HCT116 (cell line): ENCODE measurements around the gene LETMD1. TPM values are rescaled to one million over a fixed set of nuclear protein-coding genes. Genes with fewer than 3 reads are reported as not detected.

Experiments
- ATAC-seq: fragments of 200-7000 bp; cut with Tn5 transposase; 2 replicates; pipeline ENCODE4 v1.9.1; 2020; ENCODE audit warnings: mild to moderate bottlenecking, moderate library complexity
- BruUV-seq: library from RNA; stranded (reverse); fragments of 400-500 nt; replicated peaks from 2 replicates; lab custom pipeline; 2021; lab: Mats Ljungman, UMichigan
- CTCF ChIA-PET: fragments of 300-600 bp; sonication (Branson Sonifier 250); formaldehyde crosslinking; loops from one replicate; lab custom pipeline; 2021; ENCODE audit warnings: antibody characterized with exemption; lab: Charles Lee
- POLR2A ChIA-PET: fragments of 300-600, 350-600 bp; sonication (Branson Sonifier 250); formaldehyde crosslinking; loops from one replicate; lab custom pipeline; 2021; ENCODE audit warnings: antibody characterized with exemption; lab: Charles Lee
- RAD21 ChIA-PET, 2 experiments: fragments of 300-600 bp; sonication (Branson Sonifier 250); formaldehyde crosslinking; loops; one replicate each; lab custom pipeline; 2023; ENCODE audit warnings: low total read pairs in 2 of 2; ENCODE audit not compliant: uncharacterized antibody in 2 of 2, unreplicated experiment in 2 of 2, low non-redundant PET in 1 of 2; lab: Charles Lee
- DNase-seq: peaks from one replicate; pipeline ENCODE4 v3.0.0-alpha.2; 2010; ENCODE audit warnings: low read depth, low spot score
- H2AFZ ChIP-seq: fragments of 200-600 bp; shearing (Covaris generic), sonication (generic); 2 replicates; pipeline ENCODE4 v1.6.1; 2017; ENCODE audit warnings: low read depth, mixed run types, mixed read lengths, antibody characterized with exemption, low read length; ENCODE audit not compliant: poor library complexity, severe bottlenecking
- H3K27ac ChIP-seq: 2 replicates; pipeline ENCODE4 v1.5.1; 2012; ENCODE audit warnings: low read depth, low read length
- H3K27me3 ChIP-seq: fragments of 200-600 bp; sonication (generic); 2 replicates; pipeline ENCODE4 v1.6.1; 2016; ENCODE audit warnings: mixed run types, low read length, mixed read lengths; ENCODE audit not compliant: insufficient read depth
- H3K36me3 ChIP-seq, 2 experiments: fragments of 200-500 bp in 1 of 2; fragments of 200-600 bp in 1 of 2; sonication (Bioruptor generic) in 1 of 2; sonication (generic) in 1 of 2; 2 replicates each; pipeline versions ENCODE4 v1.5.1 to v1.6.1; 2014 to 2016; ENCODE audit warnings: low read length in 2 of 2, inconsistent platforms in 1 of 2, mixed read lengths in 1 of 2, mixed run types in 1 of 2; ENCODE audit not compliant: insufficient read depth in 2 of 2, control insufficient read depth in 1 of 2
- H3K4me1 ChIP-seq, 2 experiments: fragments of 200-600 bp in 1 of 2; sonication (generic) in 1 of 2; 2 replicates each; pipeline versions ENCODE4 v1.5.1 to v1.6.1; 2012 to 2017; ENCODE audit warnings: low read length in 2 of 2, inconsistent platforms in 1 of 2, mild to moderate bottlenecking in 1 of 2, mixed read lengths in 1 of 2, mixed run types in 1 of 2, moderate library complexity in 1 of 2; ENCODE audit not compliant: insufficient read depth in 2 of 2, control insufficient read depth in 1 of 2
- H3K4me2 ChIP-seq: fragments of 200-600 bp; sonication (generic); 2 replicates; pipeline ENCODE4 v1.6.1; 2017; ENCODE audit warnings: mixed run types, low read length, mixed read lengths
- H3K4me3 ChIP-seq, 2 experiments: fragments of 200-600 bp in 1 of 2; sonication (generic) in 1 of 2; replicated peaks in 1 of 2; 2 replicates each; pipeline ENCODE4 v1.5.1; 2011 to 2016; ENCODE audit warnings: low read length in 2 of 2, control low read depth in 1 of 2, low read depth in 1 of 2, mild to moderate bottlenecking in 1 of 2, mixed read lengths in 1 of 2, mixed run types in 1 of 2
- H3K79me2 ChIP-seq: fragments of 200-600 bp; sonication (generic); 2 replicates; pipeline ENCODE4 v1.6.1; 2017; ENCODE audit warnings: mild to moderate bottlenecking, mixed run types, low read length, moderate library complexity, mixed read lengths; ENCODE audit not compliant: insufficient read depth
- H3K9ac ChIP-seq: fragments of 200-600 bp; sonication (generic); 2 replicates; pipeline ENCODE4 v1.6.1; 2016; ENCODE audit warnings: low read length, mixed read lengths
- H3K9me2 ChIP-seq: fragments of 200-600 bp; sonication (generic), shearing (Covaris generic); 2 replicates; pipeline ENCODE4 v1.6.1; 2017; ENCODE audit warnings: mixed run types, mild to moderate bottlenecking, moderate library complexity; ENCODE audit not compliant: insufficient read depth
- H3K9me3 ChIP-seq, 2 experiments: fragments of 200-500 bp in 1 of 2; fragments of 200-600 bp in 1 of 2; sonication (Bioruptor generic) in 1 of 2; sonication (generic) in 1 of 2; 2 replicates each; pipeline ENCODE4 v1.6.1; 2014 to 2017; ENCODE audit warnings: low read length in 2 of 2, mixed read lengths in 2 of 2, inconsistent platforms in 1 of 2, low read depth in 1 of 2, mild to moderate bottlenecking in 1 of 2, mixed run types in 1 of 2, moderate library complexity in 1 of 2; ENCODE audit not compliant: control insufficient read depth in 1 of 2, insufficient read depth in 1 of 2
- H4K20me1 ChIP-seq: fragments of 200-600 bp; sonication (generic), shearing (Covaris generic); 2 replicates; pipeline ENCODE4 v1.6.1; 2017; ENCODE audit warnings: mixed run types, mild to moderate bottlenecking, moderate library complexity; ENCODE audit not compliant: insufficient read depth
- CBX3 ChIP-seq: IDR thresholded peaks from 2 replicates; pipeline ENCODE4 v1.6.1; 2012; ENCODE audit warnings: low read depth
- CEBPB ChIP-seq: IDR thresholded peaks from 2 replicates; pipeline ENCODE4 v1.6.1; 2012; ENCODE audit warnings: low read depth
- EGR1 ChIP-seq: IDR thresholded peaks from 2 replicates; pipeline ENCODE4 v1.6.1; 2012; ENCODE audit warnings: low read depth
- ELF1 ChIP-seq: IDR thresholded peaks from 2 replicates; pipeline ENCODE4 v1.6.1; 2012; ENCODE audit warnings: low read depth, borderline replicate concordance
- EZH2 ChIP-seq: fragments of 200-600 bp; sonication (generic); IDR thresholded peaks from 2 replicates; pipeline ENCODE4 v1.6.1; 2017; ENCODE audit warnings: antibody characterized with exemption, mixed run types
- EZH2phosphoT487 ChIP-seq: fragments of 200-600 bp; IDR thresholded peaks from 2 replicates; pipeline ENCODE4 v1.6.1; 2018; ENCODE audit warnings: antibody characterized with exemption, borderline replicate concordance
- SP1 ChIP-seq: IDR thresholded peaks from 2 replicates; pipeline ENCODE4 v1.6.1; 2012; ENCODE audit warnings: low read depth
- SRF ChIP-seq: IDR thresholded peaks from 2 replicates; pipeline ENCODE4 v1.6.1; 2012; ENCODE audit warnings: low read depth
- TCF7L2 ChIP-seq: IDR thresholded peaks from 2 replicates; pipeline ENCODE4 v1.7.0; 2011; ENCODE audit warnings: borderline replicate concordance, inconsistent platforms; ENCODE audit not compliant: insufficient read depth, insufficient read length; ENCODE audit errors: extremely low read depth
- ZFX ChIP-seq: fragments of 450-650 bp; IDR thresholded peaks from 2 replicates; pipeline ENCODE4 v1.6.1; 2017
- ZNF274 ChIP-seq: fragments of 200-500 bp; sonication (Bioruptor generic); IDR thresholded peaks from 2 replicates; pipeline ENCODE4 v1.6.1; 2014; ENCODE audit warnings: mild to moderate bottlenecking, low read depth, low read length, inconsistent platforms
- intact Hi-C: fragments of 100-400 bp; cut with micrococcal nuclease; formaldehyde crosslinking; loops from 2 replicates; pipeline ENCODE4 v1.10.0; 2022
- total RNA-seq: library from RNA; stranded (reverse); gene quantifications from one replicate; pipeline ENCODE4 v1.2.1, GENCODE V29; 2021; ENCODE audit not compliant: unreplicated experiment
- TF ChIP-seq, protein P1 (sequence below), 3 experiments: fragments of 200-600 bp in 1 of 3; sonication (generic) in 1 of 3; IDR thresholded peaks in 2 of 3; conservative IDR thresholded peaks in 1 of 3; 2 replicates each; pipeline ENCODE4 v1.5.1; 2012 to 2017; ENCODE audit warnings: low read depth in 2 of 3, low read length in 2 of 3, antibody characterized with exemption in 1 of 3, borderline replicate concordance in 1 of 3, control low read depth in 1 of 3, mild to moderate bottlenecking in 1 of 3, mixed read lengths in 1 of 3, mixed run types in 1 of 3, moderate library complexity in 1 of 3; ENCODE audit not compliant: insufficient read depth in 1 of 3
- TF ChIP-seq, protein P2 (sequence below): IDR thresholded peaks from 2 replicates; pipeline ENCODE4 v1.6.1; 2012; ENCODE audit warnings: low read depth
- TF ChIP-seq, protein P3 (sequence below): IDR thresholded peaks from 2 replicates; pipeline ENCODE4 v1.6.1; 2012
- TF ChIP-seq, protein P4 (sequence below): IDR thresholded peaks from 2 replicates; pipeline ENCODE4 v1.6.1; 2012

Gene LETMD1
- total RNA-seq, 1 experiment from 2014 or later: 70.8 TPM

DNA sequence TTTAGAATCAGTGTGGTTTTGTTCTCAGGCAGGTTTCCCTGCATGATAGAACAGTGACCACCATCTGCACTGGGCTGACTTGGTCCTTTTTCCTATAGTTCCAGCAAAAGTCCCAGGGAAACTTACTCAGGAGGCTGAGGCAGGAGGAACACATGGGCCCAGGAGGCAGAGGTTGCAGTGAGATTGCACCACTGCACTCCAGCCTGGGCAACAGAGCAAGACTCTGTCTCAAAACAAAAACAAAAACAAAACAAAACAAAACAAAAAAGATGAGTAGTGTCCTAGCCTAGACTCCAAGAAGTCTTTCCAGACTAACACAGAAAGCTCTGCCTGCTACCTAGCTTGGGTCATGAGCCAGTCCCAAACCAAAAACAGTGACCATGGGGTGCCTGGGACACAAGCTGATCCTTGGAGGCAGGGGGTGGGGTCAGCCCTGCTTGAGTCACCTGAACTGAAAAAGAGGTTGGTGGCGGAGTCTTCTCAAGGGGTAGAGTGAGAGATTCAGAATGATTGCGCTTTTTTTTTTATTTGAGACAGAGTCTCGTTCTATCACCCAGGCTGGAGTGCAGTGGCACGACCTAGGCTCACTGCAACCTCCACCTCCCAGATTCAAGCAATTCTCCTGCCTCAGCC lies 14.6 kb upstream of the LETMD1 start:
- intact Hi-C loops: no loop called here
- no peaks in the 10 kb centered on the region for H3K27me3 ChIP-seq
- no peak overlapping the region for H3K4me3 ChIP-seq
- no peaks in the 10 kb centered on the region for H4K20me1 ChIP-seq
- POLR2A ChIA-PET: no interaction called here
- RAD21 ChIA-PET: no interaction called here
- H3K9ac ChIP-seq: no peak overlapping the region
- DNase-seq (no peak), ATAC-seq (no peak)
- CTCF ChIA-PET: interaction anchor here (1.5 kb wide), 1 partner anchor 269 kb away, joined by 5 read pairs; no protein-coding TSS in a partner anchor
- no peaks in the 10 kb centered on the region for H3K9me3 ChIP-seq
- H3K79me2 ChIP-seq: no peaks in the 10 kb centered on the region
- TF ChIP-seq SP1 (no peak), CBX3 (no peak)
- no peaks in the 10 kb centered on the region for H3K9me2 ChIP-seq
- no peaks in the 10 kb centered on the region for H3K36me3 ChIP-seq
- H2AFZ ChIP-seq: no peak overlapping the region
- BruUV-seq: no TSS peak
- no peak overlapping the region for H3K4me2 ChIP-seq
- peaks cover 18 to 31% of the 10 kb centered on the region in 2 experiments for H3K4me1 ChIP-seq
- H3K27ac ChIP-seq: no peak overlapping the region

DNA sequence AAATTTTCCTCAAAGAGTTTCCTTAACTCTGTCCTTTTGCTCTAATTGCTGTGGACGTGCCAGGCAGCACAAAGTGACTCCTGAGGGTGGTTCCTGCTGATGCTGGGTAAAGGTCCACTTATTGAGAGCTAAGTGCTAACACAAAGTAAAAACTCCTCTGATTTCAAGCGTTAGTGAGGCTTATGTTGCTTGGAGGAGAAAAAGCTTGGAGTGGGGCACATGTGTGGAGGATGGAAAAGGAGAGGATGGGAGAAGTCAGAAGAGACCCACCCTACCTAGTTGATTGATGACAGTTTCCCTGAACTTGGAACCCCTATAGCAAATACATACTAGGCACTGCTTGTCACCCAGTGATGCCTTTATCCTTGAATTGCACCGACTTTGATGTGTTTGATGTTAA lies 11.8 kb upstream of the LETMD1 start:
- DNase-seq (no peak), ATAC-seq (no peak)
- Histone ChIP-seq H3K27me3 (no peaks in the 10 kb centered on the region), H3K36me3 (no peaks in the 10 kb centered on the region), H3K9ac (no peak overlapping the region), H3K4me2 (no peak overlapping the region), H4K20me1 (no peaks in the 10 kb centered on the region), H3K9me3 (no peaks in the 10 kb centered on the region), H3K27ac (no peak overlapping the region), H3K4me1 (peaks cover 27 to 33% of the 10 kb centered on the region in 2 experiments), H3K9me2 (no peaks in the 10 kb centered on the region), H3K4me3 (no peak overlapping the region), H3K79me2 (no peaks in the 10 kb centered on the region), H2AFZ (no peak overlapping the region)
- no TSS peak for BruUV-seq
- ChIA-PET RAD21 (no interaction called here), CTCF (interaction anchor here (1.4 to 1.7 kb wide), 2 partner anchors 8 to 10 kb away, joined by 4 to 6 read pairs; partner anchors contain the start of gene SLC11A2), POLR2A (interaction anchor here (1.6 kb wide), 1 partner anchor 10 kb away, joined by 6 read pairs; the partner anchor contains the start of gene SLC11A2)
- intact Hi-C loops: no loop called here
- no peak for TF ChIP-seq EZH2phosphoT487
- TF ChIP-seq, protein P1, sequence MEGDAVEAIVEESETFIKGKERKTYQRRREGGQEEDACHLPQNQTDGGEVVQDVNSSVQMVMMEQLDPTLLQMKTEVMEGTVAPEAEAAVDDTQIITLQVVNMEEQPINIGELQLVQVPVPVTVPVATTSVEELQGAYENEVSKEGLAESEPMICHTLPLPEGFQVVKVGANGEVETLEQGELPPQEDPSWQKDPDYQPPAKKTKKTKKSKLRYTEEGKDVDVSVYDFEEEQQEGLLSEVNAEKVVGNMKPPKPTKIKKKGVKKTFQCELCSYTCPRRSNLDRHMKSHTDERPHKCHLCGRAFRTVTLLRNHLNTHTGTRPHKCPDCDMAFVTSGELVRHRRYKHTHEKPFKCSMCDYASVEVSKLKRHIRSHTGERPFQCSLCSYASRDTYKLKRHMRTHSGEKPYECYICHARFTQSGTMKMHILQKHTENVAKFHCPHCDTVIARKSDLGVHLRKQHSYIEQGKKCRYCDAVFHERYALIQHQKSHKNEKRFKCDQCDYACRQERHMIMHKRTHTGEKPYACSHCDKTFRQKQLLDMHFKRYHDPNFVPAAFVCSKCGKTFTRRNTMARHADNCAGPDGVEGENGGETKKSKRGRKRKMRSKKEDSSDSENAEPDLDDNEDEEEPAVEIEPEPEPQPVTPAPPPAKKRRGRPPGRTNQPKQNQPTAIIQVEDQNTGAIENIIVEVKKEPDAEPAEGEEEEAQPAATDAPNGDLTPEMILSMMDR (IDR thresholded peaks at IDR 0.05 in 2 of 3, conservative IDR thresholded peaks at IDR 0.05 in 1 of 3; ENCODE audit: borderline replicate concordance in 1 of 3, insufficient read depth in 1 of 3, low read depth in 2 of 3, low read length in 2 of 3): no peak
- no peak for TF ChIP-seq EZH2
- no peak for TF ChIP-seq CEBPB
- no peak for TF ChIP-seq ZNF274
- TF ChIP-seq SRF: no peak
- TF ChIP-seq CBX3: no peak
- TF ChIP-seq ELF1: no peak
- TF ChIP-seq ZFX: no peak
- no peak for TF ChIP-seq EGR1
- TF ChIP-seq, protein P2, sequence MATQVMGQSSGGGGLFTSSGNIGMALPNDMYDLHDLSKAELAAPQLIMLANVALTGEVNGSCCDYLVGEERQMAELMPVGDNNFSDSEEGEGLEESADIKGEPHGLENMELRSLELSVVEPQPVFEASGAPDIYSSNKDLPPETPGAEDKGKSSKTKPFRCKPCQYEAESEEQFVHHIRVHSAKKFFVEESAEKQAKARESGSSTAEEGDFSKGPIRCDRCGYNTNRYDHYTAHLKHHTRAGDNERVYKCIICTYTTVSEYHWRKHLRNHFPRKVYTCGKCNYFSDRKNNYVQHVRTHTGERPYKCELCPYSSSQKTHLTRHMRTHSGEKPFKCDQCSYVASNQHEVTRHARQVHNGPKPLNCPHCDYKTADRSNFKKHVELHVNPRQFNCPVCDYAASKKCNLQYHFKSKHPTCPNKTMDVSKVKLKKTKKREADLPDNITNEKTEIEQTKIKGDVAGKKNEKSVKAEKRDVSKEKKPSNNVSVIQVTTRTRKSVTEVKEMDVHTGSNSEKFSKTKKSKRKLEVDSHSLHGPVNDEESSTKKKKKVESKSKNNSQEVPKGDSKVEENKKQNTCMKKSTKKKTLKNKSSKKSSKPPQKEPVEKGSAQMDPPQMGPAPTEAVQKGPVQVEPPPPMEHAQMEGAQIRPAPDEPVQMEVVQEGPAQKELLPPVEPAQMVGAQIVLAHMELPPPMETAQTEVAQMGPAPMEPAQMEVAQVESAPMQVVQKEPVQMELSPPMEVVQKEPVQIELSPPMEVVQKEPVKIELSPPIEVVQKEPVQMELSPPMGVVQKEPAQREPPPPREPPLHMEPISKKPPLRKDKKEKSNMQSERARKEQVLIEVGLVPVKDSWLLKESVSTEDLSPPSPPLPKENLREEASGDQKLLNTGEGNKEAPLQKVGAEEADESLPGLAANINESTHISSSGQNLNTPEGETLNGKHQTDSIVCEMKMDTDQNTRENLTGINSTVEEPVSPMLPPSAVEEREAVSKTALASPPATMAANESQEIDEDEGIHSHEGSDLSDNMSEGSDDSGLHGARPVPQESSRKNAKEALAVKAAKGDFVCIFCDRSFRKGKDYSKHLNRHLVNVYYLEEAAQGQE: no peak
- no peak for TF ChIP-seq TCF7L2
- TF ChIP-seq, protein P3, sequence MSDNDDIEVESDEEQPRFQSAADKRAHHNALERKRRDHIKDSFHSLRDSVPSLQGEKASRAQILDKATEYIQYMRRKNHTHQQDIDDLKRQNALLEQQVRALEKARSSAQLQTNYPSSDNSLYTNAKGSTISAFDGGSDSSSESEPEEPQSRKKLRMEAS: no peak
- TF ChIP-seq, protein P4, sequence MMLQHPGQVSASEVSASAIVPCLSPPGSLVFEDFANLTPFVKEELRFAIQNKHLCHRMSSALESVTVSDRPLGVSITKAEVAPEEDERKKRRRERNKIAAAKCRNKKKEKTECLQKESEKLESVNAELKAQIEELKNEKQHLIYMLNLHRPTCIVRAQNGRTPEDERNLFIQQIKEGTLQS: no peak
